Urinary bladder (tissue), 4 donors: ENCODE data around the gene AIMP1. TPM values are rescaled to one million over a fixed set of nuclear protein-coding genes. Genes with fewer than 3 reads are reported as not detected.
A peak's percentile ranks its signal among the peaks of the same experiment; 100 is the strongest.

Source experiments
- DNase-seq: peaks from one replicate; pipeline ENCODE4 v3.0.0-alpha.2; 2015; ENCODE audit errors: extremely low spot score
- H3K27ac ChIP-seq: one replicate; pipeline ENCODE4 v1.5.1; 2013; ENCODE audit warnings: low read depth, mild to moderate bottlenecking, moderate library complexity
- H3K36me3 ChIP-seq: one replicate; pipeline ENCODE4 v1.6.1; 2013; ENCODE audit warnings: mild to moderate bottlenecking, moderate library complexity; ENCODE audit not compliant: insufficient read depth
- H3K4me1 ChIP-seq: one replicate; pipeline ENCODE4 v1.6.1; 2013; ENCODE audit warnings: mild to moderate bottlenecking, moderate library complexity; ENCODE audit not compliant: insufficient read depth
- H3K4me3 ChIP-seq: one replicate; pipeline ENCODE4 v1.5.1; 2013; ENCODE audit warnings: low read depth, low read length
- WGBS: extraction: QIAGEN DNeasy Blood & Tissue Kit; methylation state at CpG from one replicate; pipeline ENCODE4 v1.1.7; 2013; 5-methylcytosine and 5-hydroxymethylcytosine counted together
- polyA plus RNA-seq: library from polyadenylated mRNA; stranded (reverse); fragments of 200-250 nt; gene quantifications from one replicate; pipeline ENCODE4 v1.2.3, GENCODE V29; 2013
- total RNA-seq: library from RNA; depleted of rRNA; stranded (reverse); fragments of >200 nt; gene quantifications from one replicate; pipeline ENCODE4 v1.2.3, GENCODE V29; 2014
- donor health status: healthy with polysubstance abuse.
- donor health status: healthy.

Gene AIMP1
- total and polyA plus RNA-seq, 2 donors = 34.5 to 34.6 TPM

DNA sequence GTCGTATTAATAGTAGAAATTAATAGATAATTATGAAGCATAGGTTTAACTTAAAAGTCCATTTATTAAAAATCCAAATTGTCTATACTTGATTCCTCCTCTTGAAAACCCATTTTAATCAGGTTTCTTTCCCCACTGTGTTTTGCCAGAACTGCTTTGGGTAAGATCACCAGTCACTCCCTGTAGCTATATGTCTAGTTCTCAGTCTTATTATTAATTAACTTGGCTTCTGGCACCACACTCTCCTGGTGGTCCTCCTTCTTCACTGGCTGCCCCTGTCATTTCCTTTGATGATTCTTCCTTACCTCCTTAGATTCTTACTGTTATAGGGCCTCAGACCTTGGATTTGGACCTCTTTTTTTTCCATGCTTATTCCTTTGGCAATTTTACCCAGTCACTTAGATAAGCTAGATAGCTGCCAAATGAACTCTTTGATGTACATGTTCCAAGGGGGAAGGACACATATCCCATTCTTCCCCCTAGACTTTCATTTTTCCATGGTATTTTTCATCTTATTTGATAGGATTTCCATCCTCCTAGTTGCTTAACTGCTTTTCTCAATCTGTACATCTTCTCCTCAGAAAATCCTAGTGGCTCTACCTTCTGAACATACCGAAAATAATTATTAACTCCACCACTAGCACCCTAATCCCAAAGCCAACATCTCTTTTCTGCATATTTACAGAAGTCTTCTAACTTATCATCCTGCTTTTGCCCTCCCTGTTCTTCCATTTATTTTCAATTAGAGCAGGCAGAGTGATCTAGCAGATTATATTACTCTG lies 27.7 kb downstream of the AIMP1 start:
- no peak for DNase-seq
- Histone ChIP-seq H3K4me3 (no peak overlapping the region), H3K27ac (no peak overlapping the region), H3K36me3 (no peaks in the 10 kb centered on the region), H3K4me1 (no peaks in the 10 kb centered on the region)
- WGBS = 96% methylated on average over 2 of the region's 2 CpGs

DNA sequence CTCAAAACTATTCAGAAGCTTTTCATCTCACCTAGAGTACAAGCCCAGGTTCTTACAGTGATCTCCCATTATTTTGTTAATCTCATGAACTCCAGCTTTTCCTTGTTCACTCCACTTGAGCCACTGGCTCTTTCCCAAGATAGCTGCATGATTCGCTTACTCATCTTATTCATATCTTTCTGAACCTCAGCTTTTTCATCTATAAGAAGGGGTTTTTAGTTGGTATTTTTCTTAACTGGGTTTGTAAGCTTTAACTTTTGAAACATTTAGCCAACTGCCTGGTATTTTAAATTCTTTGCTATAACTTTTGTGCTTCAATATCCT lies 28.3 kb downstream of the AIMP1 start:
- H3K4me1 ChIP-seq = no peaks in the 10 kb centered on the region
- WGBS = 77% methylated on average over 1 of the region's 1 CpG
- no peak for DNase-seq
- H3K36me3 ChIP-seq = no peaks in the 10 kb centered on the region
- no peak overlapping the region for H3K4me3 ChIP-seq
- H3K27ac ChIP-seq = no peak overlapping the region

DNA sequence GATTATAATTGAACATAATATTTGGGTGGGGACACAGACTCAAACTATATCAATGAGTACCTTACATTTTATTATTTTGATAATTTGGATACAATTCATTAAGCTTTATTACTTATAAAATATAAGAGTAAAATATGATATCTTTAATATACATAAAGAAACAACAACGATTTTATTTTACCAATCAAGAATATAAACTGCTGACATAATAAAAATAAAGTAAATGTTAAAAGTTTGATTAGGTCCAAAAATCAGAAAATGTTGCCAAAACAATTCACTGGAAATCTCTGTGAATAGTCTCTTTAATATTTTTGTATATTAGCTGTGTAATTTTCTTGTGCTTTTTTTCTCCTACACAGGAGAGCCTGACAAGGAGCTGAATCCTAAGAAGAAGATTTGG lies 30.8 kb downstream of the AIMP1 start:
- no peak overlapping the region for H3K27ac ChIP-seq
- H3K36me3 ChIP-seq = peaks cover 1% of the 10 kb centered on the region
- no peaks in the 10 kb centered on the region for H3K4me1 ChIP-seq
- H3K4me3 ChIP-seq = no peak overlapping the region
- WGBS = 94% methylated on average over 1 of the region's 1 CpG
- DNase-seq = no peak

DNA sequence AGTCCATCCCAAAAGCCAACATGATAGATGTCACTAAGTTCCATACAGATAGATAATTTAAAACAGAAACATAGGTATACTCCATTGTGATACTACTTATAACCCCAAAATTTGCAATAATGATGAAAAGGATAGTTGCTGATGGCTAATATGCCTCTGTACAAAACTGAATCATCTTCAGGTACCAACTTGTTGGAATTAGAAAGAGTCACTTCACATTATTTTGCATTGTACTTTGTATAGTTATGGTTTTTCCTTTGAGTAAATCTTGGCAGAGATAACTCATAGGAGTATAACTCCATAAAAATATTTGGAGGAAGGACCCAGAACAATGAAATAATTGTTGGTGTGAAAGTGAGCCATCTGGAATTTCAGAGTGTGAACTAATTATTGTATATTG lies 34.7 kb downstream of the AIMP1 start:
- H3K36me3 ChIP-seq = peaks cover 1% of the 10 kb centered on the region
- H3K4me1 ChIP-seq = no peaks in the 10 kb centered on the region

DNA sequence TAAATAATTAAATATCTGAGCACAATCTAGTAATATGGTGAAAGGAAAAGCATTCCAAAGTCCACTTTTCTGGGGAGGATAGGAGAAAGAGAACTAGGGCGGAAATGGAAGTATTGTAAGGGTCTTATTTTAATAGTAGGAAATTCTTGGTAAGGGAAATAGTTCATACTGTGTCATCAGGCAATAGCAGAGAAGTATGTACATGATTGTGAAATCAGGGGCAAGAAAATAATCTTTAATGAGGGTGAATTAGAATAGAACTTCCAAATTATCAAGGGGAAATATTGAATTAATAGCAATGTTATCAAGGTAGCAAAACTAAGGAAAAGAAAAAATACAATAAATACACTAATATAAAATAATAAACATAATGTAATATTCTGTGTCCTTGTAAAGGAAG lies 37.4 kb downstream of the AIMP1 start:
- no peak overlapping the region for H3K27ac ChIP-seq
- no peak overlapping the region for H3K4me3 ChIP-seq
- WGBS = 93% methylated on average over 1 of the region's 1 CpG
- DNase-seq = no peak
- H3K36me3 ChIP-seq = peaks cover 1% of the 10 kb centered on the region
- H3K4me1 ChIP-seq = no peaks in the 10 kb centered on the region

More for the DNA sequence above, 34.7 kb downstream of the AIMP1 start:
- H3K4me3 ChIP-seq = no peak overlapping the region
- no peak for DNase-seq
- H3K27ac ChIP-seq = no peak overlapping the region

DNA sequence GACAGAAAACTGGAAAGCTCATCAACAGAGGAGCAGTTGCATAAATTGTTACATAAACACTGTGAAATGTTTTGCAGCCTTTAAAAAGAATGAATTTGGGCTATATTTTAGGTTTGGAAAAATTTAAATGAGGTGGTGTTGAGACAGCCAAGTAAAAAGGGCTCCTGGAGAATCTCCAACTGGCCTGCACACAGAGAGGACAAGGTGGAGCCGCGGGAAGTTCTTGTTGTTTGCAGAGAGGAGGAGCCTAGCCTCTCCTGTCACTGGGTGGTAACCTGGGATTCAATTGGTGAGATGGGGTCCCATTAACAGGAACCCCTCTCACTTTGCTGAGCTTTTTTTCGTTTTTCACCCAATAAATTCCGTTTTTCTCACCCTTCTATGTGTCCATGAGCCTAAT lies 38.8 kb downstream of the AIMP1 start:
- 63% methylated on average over 4 of the region's 4 CpGs for WGBS
- Histone ChIP-seq H3K4me1 (no peaks in the 10 kb centered on the region), H3K4me3 (no peak overlapping the region), H3K27ac (no peak overlapping the region), H3K36me3 (peaks cover 1% of the 10 kb centered on the region)
- DNase-seq = no peak

DNA sequence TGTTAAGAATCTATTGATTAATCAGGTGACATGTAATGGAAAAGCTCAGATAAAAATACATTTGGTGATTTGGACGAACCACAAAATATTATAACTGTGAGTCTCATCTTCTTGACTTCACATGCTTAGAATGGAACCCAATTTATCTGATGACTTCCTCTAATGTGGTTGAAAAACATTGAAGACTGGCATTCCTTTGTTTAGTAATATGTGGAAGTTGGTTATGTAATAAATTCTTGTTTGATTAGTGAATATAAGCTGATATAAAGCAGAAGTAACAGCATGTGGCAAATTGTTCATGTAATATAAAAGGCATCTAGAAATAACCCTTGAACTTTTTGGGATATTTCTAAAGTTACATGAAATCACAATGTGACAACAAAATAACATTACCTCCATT lies 42.5 kb downstream of the AIMP1 start:
- Histone ChIP-seq H3K27ac (no peak overlapping the region), H3K4me3 (no peak overlapping the region), H3K4me1 (no peaks in the 10 kb centered on the region), H3K36me3 (no peaks in the 10 kb centered on the region)
- 88% methylated on average over 1 of the region's 1 CpG for WGBS
- no peak for DNase-seq

DNA sequence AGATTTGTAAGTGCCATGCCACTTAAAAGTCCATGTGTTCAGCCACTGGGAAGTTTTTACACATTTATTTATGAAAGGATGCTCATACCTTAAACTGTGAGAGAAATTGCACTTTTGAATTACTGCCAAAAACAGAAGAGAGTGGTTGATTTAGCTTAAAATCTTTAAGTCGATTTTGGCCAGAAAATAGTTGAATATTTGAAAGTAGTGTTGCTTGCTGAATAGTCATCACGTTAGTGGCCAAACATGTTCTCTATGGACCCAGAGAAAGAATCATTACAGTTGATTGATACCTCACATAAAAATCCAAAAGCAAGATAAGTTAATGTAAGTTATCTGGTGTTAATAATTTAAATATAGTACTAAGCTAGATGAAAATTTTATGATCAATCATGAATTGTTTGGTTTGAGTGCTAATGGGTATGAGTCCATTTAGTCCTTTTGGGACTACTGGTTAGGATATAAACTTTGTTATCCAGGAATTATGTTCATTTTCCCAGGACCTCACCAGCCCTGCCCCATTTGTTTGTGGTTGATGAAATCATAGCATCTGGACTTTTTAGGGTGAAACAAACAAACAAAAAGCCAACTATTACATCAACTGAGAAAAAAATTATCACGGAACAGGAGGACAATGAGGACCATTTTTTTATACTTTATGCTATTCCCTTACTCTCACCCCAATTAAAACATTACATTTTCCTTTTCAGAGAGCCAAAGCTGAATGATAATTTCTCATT lies 45.9 kb downstream of the AIMP1 start:
- WGBS = 76% methylated on average over 3 of the region's 3 CpGs
- Histone ChIP-seq H3K36me3 (no peaks in the 10 kb centered on the region), H3K4me1 (no peaks in the 10 kb centered on the region), H3K27ac (no peak overlapping the region), H3K4me3 (no peak overlapping the region)
- DNase-seq = no peak

DNA sequence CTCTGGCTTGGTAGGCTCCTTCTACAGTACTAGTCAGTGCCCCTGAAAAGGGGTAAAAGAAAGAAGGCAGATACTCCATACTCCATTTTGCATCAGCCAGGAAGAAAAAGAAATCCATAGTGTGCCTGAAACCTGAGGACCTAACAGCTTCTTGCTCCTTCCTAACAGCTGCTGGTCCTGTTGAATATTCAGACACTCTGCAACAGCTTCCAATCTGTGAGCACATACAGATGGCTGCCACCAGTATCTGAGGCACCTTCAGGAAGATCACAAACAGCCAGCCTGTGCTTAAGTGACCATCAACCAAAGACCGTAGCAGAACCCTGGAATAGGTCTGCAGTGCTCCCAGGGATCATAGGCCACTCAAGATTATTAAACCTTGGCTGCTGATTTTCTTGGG lies 47.9 kb downstream of the AIMP1 start:
- H3K27ac ChIP-seq = no peak overlapping the region
- 87% methylated on average over 1 of the region's 1 CpG for WGBS

DNA sequence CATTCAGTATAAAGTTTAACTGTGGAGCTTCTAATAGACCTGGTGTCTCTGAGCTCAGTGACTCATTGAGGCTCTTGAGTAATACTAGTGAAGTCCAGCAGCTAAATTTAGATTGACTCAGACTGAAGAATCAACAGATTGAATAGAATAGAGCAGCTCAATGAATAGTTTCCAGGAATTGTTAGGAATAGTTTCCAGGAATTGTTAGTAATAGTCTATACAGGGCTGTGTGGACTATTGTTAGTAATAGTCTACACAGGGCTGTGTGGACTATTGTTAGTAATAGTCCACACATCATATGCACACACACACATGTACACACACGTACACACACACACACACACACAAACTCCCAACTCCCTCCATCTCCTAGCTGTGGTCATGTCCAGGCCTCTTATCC lies 49.3 kb downstream of the AIMP1 start:
- no peak for DNase-seq
- peaks cover 1% of the 10 kb centered on the region for H3K36me3 ChIP-seq
- 77% methylated on average over 1 of the region's 1 CpG for WGBS
- no peak overlapping the region for H3K27ac ChIP-seq
- H3K4me1 ChIP-seq = no peaks in the 10 kb centered on the region
- H3K4me3 ChIP-seq = no peak overlapping the region

More for the DNA sequence above, 47.9 kb downstream of the AIMP1 start:
- H3K36me3 ChIP-seq = peaks cover 1% of the 10 kb centered on the region
- no peak for DNase-seq
- no peaks in the 10 kb centered on the region for H3K4me1 ChIP-seq
- H3K4me3 ChIP-seq = no peak overlapping the region

DNA sequence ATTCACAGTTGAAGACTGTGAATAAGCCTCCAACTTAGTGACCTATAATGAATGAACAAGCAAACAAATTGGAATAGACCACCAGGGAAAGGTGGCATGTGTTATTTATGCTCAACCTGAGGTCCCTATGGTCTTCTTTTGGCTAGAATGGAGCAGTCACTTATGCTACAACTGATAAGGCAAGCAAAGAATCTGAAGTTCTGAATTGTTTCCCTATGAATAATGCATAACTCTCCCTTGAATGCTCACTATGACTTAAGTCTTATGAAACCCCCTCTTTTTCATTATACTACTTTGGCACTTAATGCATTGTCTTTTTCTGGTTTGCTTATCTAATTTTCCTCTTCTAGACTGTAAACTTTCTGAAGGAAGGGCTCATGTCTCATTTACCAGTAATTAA lies 49.7 kb downstream of the AIMP1 start:
- DNase-seq = no peak
- Histone ChIP-seq H3K36me3 (peaks cover 1% of the 10 kb centered on the region), H3K4me3 (no peak overlapping the region), H3K4me1 (no peaks in the 10 kb centered on the region), H3K27ac (no peak overlapping the region)

DNA sequence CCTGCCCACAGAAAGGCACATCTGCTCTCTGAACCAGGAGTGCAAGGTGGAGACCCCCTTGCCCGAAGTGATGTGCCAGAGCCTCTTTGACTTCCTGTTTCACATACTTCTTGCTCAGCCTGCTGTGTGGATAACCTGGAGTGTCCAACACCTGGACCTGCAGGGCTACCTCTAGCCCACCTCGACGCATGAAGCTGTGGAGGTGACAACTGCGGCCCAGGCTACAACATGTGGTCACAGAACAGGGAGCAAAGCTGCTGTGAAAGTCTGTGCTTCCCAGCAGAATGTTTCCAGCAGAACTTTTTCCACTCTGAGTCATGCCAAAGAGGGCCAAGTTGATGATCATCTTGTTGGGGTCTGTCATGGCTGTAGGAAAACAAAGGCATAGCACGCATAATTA lies 50.7 kb downstream of the AIMP1 start:
- DNase-seq = no peak
- WGBS = 93% methylated on average over 5 of the region's 5 CpGs
- Histone ChIP-seq H3K4me3 (no peak overlapping the region), H3K27ac (no peak overlapping the region), H3K4me1 (no peaks in the 10 kb centered on the region), H3K36me3 (peaks cover 1% of the 10 kb centered on the region)

DNA sequence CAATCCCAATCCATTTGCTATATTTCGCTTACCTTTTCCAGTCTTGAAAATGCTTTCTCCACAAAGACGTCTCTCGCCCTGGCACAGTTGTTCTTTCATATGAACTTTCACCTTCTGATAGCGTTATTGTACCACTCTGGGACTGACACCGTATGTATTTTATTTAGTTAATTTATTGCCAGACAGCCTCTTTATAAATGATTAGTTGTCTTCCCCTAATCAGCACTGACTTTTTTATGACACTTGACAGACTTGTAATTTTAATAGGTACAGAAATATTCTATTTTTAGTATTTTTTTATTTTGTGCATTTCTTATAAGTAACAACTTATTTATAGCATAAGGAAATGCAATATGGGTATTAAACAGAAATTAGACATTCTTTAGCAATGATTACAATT lies 52.3 kb downstream of the AIMP1 start, which contains the start of gene GIMD1:
TSS of gene GIMD1 (minus strand) at position 101 of the 400 bp plus-strand sequence. CDS start 1,343 bp downstream, outside the sequence.
- Histone ChIP-seq H3K36me3 (peaks cover 1% of the 10 kb centered on the region), H3K27ac (no peak within 1 kb of the TSS), H3K4me1 (no peaks in the 10 kb centered on the region), H3K4me3 (no peak within 1 kb of the TSS)
- 80% methylated on average over 5 of the region's 5 CpGs for WGBS
- DNase-seq = no peak

DNA sequence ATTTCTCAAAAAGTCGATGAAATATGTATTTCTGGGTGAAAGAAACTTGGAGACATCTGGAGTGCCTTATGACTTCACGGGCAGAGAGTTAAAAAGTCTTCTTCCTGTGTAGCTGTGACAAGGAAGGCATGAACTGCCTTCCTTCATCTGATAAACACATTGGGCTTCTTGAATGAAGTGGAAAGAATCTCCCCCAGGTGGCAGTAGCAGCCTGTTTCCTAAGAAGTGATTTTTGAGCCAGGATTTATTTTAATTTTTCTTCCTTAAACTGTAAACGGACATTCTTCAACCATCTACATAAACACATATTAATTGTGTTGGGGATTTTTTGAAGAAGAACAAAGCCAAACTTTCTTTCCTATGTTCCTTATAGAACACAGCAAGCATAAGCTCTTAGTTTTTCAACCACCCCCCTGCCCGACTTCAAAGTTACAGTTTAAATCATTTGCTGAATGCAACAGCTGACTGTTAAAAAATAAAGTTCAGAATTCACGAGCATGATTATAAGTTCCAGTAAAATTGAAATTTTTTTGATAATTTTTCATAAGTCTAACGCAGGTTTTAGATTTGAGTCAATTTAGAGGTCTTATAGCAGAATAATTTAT lies 53.2 kb downstream of the AIMP1 start:
- WGBS = 26% methylated on average over 6 of the region's 6 CpGs
- DNase-seq = peak; percentile 41
- Histone ChIP-seq H3K36me3 (peaks cover 1% of the 10 kb centered on the region), H3K4me3 (no peak overlapping the region), H3K27ac (no peak overlapping the region), H3K4me1 (no peaks in the 10 kb centered on the region)
